ENCODE results near the gene FHIP2A. TPM values are rescaled to one million over a fixed set of nuclear protein-coding genes. Genes with fewer than 3 reads are reported as not detected.

The FHIP2A gene
- polyA plus RNA-seq, 1 donor from 2014 or later: 30.7 TPM

GRCh38 chr10:114806562-114807391, 14.8 kb upstream of the FHIP2A start:
- no peaks in the 10 kb centered on the region for H3K9me3 ChIP-seq (ENCODE audit: low read length)
- no peak overlapping the region for H3K9ac ChIP-seq (ENCODE audit: low read length)
- TF ChIP-seq EP300 (conservative IDR thresholded peaks at IDR 0.05; ENCODE audit: poor library complexity, severe bottlenecking) (no peak), CTCF (IDR thresholded peaks at IDR 0.05; ENCODE audit: poor library complexity, severe bottlenecking) (no peak), POLR2AphosphoS5 (IDR thresholded peaks at IDR 0.05) (no peak)
- H3K79me2 ChIP-seq (replicated peaks; ENCODE audit: insufficient read depth, low read length): no peaks in the 10 kb centered on the region
- no peaks in the 10 kb centered on the region for H4K20me1 ChIP-seq (ENCODE audit: insufficient read depth)
- no peaks in the 10 kb centered on the region for H3K9me2 ChIP-seq (ENCODE audit: insufficient read depth, low read length)
- H3K4me3 ChIP-seq (ENCODE audit: low read length): no peak overlapping the region
- no peaks in the 10 kb centered on the region for H3K36me3 ChIP-seq (ENCODE audit: insufficient read depth, low read length)
- H2AFZ ChIP-seq (ENCODE audit: low read depth, low read length): no peak overlapping the region
- H3F3A ChIP-seq (ENCODE audit: insufficient read depth, low read length, poor library complexity, severe bottlenecking): no peaks in the 10 kb centered on the region
- H3K27me3 ChIP-seq (ENCODE audit: insufficient read depth, low read depth, low read length): no peaks in the 10 kb centered on the region
- H3K4me2 ChIP-seq (ENCODE audit: low read length): no peak overlapping the region
- H3K27ac ChIP-seq (ENCODE audit: low read length): no peak overlapping the region

GRCh38 chr10:114808982-114809381, 12.6 kb upstream of the FHIP2A start:
- TF ChIP-seq EP300 (conservative IDR thresholded peaks at IDR 0.05; ENCODE audit: poor library complexity, severe bottlenecking): no peak
- TF ChIP-seq POLR2AphosphoS5 (IDR thresholded peaks at IDR 0.05): no peak
- TF ChIP-seq MXI1 (conservative IDR thresholded peaks at IDR 0.05; ENCODE audit: poor library complexity, severe bottlenecking): no peak
- no peaks in the 10 kb centered on the region for H3K27me3 ChIP-seq (ENCODE audit: insufficient read depth, low read depth, low read length)
- no peaks in the 10 kb centered on the region for H4K20me1 ChIP-seq (ENCODE audit: insufficient read depth)
- H3K9ac ChIP-seq (ENCODE audit: low read length): no peak overlapping the region
- no peaks in the 10 kb centered on the region for H3F3A ChIP-seq (ENCODE audit: insufficient read depth, low read length, poor library complexity, severe bottlenecking)
- H3K4me3 ChIP-seq (ENCODE audit: low read length): no peak overlapping the region
- H3K79me2 ChIP-seq (replicated peaks; ENCODE audit: insufficient read depth, low read length): no peaks in the 10 kb centered on the region
- no peaks in the 10 kb centered on the region for H3K9me3 ChIP-seq (ENCODE audit: low read length)
- H3K4me2 ChIP-seq (ENCODE audit: low read length): no peak overlapping the region
- H3K9me2 ChIP-seq (ENCODE audit: insufficient read depth, low read length): no peaks in the 10 kb centered on the region
- no peaks in the 10 kb centered on the region for H3K36me3 ChIP-seq (ENCODE audit: insufficient read depth, low read length)
- H2AFZ ChIP-seq (ENCODE audit: low read depth, low read length): no peak overlapping the region
- H3K27ac ChIP-seq (ENCODE audit: low read length): no peak overlapping the region

- Histone ChIP-seq H3K27me3 (ENCODE audit: insufficient read depth, low read depth, low read length) (no peaks in the 10 kb centered on the region), H3K27ac (ENCODE audit: low read length) (no peak overlapping the region), H3K9ac (ENCODE audit: low read length) (no peak overlapping the region), H2AFZ (ENCODE audit: low read depth, low read length) (no peak overlapping the region), H3K4me3 (ENCODE audit: low read length) (no peak overlapping the region), H3K79me2 (replicated peaks; ENCODE audit: insufficient read depth, low read length) (no peaks in the 10 kb centered on the region), H4K20me1 (ENCODE audit: insufficient read depth) (no peaks in the 10 kb centered on the region), H3K9me2 (ENCODE audit: insufficient read depth, low read length) (no peaks in the 10 kb centered on the region), H3K36me3 (ENCODE audit: insufficient read depth, low read length) (no peaks in the 10 kb centered on the region), H3F3A (ENCODE audit: insufficient read depth, low read length, poor library complexity, severe bottlenecking) (no peaks in the 10 kb centered on the region), H3K9me3 (ENCODE audit: low read length) (no peaks in the 10 kb centered on the region), H3K4me2 (ENCODE audit: low read length) (no peak overlapping the region)
- TF ChIP-seq EP300 (conservative IDR thresholded peaks at IDR 0.05; ENCODE audit: poor library complexity, severe bottlenecking) (no peak), CTCF (IDR thresholded peaks at IDR 0.05; ENCODE audit: poor library complexity, severe bottlenecking) (no peak)
These were observed 10.7 kb upstream of the FHIP2A start for GRCh38 chr10:114810926-114811325.
